HepG2 (cell line): ENCODE results near the gene ADIPOR1. TPM values are rescaled to one million over a fixed set of nuclear protein-coding genes. Genes with fewer than 3 reads are reported as not detected.

Source experiments
- ASH2L ChIP-seq: fragments of 300-600, 200-600 bp; sonication (generic); IDR thresholded peaks from 2 replicates; pipeline ENCODE4 v1.7.0; 2017; ENCODE audit warnings: low read depth, mild to moderate bottlenecking, moderate library complexity, mixed read lengths, low read length; ENCODE audit not compliant: insufficient read length
- CBX2 ChIP-seq, 2 experiments: fragments of 200-600 bp in 1 of 2; sonication (generic); formaldehyde crosslinking in 1 of 2; IDR thresholded peaks; 2 replicates each; pipeline versions ENCODE4 v1.7.0 to v1.8.1; 2018 to 2022; ENCODE audit warnings: low read depth in 2 of 2, low read length in 1 of 2, mild to moderate bottlenecking in 1 of 2, missing genetic modification reagents in 1 of 2
- CC2D1A ChIP-seq: sonication (generic); formaldehyde crosslinking; IDR thresholded peaks from 2 replicates; pipeline ENCODE4 v1.8.1; 2023; ENCODE audit warnings: mild to moderate bottlenecking, missing genetic modification reagents
- CENPX ChIP-seq: sonication (generic); formaldehyde crosslinking; IDR thresholded peaks from 2 replicates; pipeline ENCODE4 v1.9.0; 2021; ENCODE audit warnings: mild to moderate bottlenecking, missing genetic modification reagents, moderate library complexity
- HOXA3 ChIP-seq: sonication (generic); formaldehyde crosslinking; IDR thresholded peaks from 2 replicates; pipeline ENCODE4 v1.5.0; 2020; ENCODE audit warnings: missing genetic modification reagents
- KDM5B ChIP-seq: sonication (generic); formaldehyde crosslinking; IDR thresholded peaks from 2 replicates; pipeline ENCODE4 v1.4.0; 2020; ENCODE audit warnings: missing genetic modification reagents, mild to moderate bottlenecking, borderline replicate concordance
- MXI1 ChIP-seq: IDR thresholded peaks from 3 replicates; pipeline ENCODE4 v1.6.1; 2012; ENCODE audit warnings: low read depth, low read length, inconsistent platforms, borderline replicate concordance
- POGZ ChIP-seq: sonication (generic); formaldehyde crosslinking; IDR thresholded peaks from 2 replicates; pipeline ENCODE4 v1.4.0; 2020; ENCODE audit warnings: mild to moderate bottlenecking, missing genetic modification reagents
- POLR2G ChIP-seq: fragments of 200-400 bp; formaldehyde crosslinking; IDR thresholded peaks from 2 replicates; pipeline ENCODE4 v1.6.1; 2018; ENCODE audit warnings: mild to moderate bottlenecking, low read depth, low read length, moderate library complexity
- RBM39 ChIP-seq: fragments of 200-400 bp; formaldehyde crosslinking; IDR thresholded peaks from one replicate; pipeline ENCODE4 v1.6.1; 2018; ENCODE audit warnings: antibody characterized with exemption, mild to moderate bottlenecking, low read depth, low read length; ENCODE audit not compliant: poor library complexity, severe bottlenecking
- ZNF160 ChIP-seq: sonication (generic); formaldehyde crosslinking; IDR thresholded peaks from 2 replicates; pipeline ENCODE4 v1.8.0; 2022; ENCODE audit warnings: mild to moderate bottlenecking, inconsistent platforms, missing genetic modification reagents
- ZNF274 ChIP-seq: sonication (generic); formaldehyde crosslinking; IDR thresholded peaks from 2 replicates; pipeline ENCODE4 v1.5.1; 2020; ENCODE audit warnings: mild to moderate bottlenecking, missing genetic modification reagents
- ZZZ3 ChIP-seq: sonication (generic); formaldehyde crosslinking; IDR thresholded peaks from 2 replicates; pipeline ENCODE4 v1.4.0; 2020; ENCODE audit warnings: missing genetic modification reagents, mild to moderate bottlenecking, borderline replicate concordance
- polyA plus RNA-seq, 8 experiments: library from polyadenylated mRNA; depleted of rRNA in 3 of 8; stranded (reverse) in 7 of 8; unstranded in 1 of 8; fragments of >200 nt; fragmentation: Illumina TruSeq in 4 of 8; extraction: Trizol in 4 of 8; gene quantifications; 2 replicates each; pipeline versions ENCODE4 v1.2.1 to v1.2.3, GENCODE V29; 2011 to 2016; ENCODE audit warnings: low read depth in 4 of 8, missing spikeins in 1 of 8, mixed read lengths in 1 of 8; ENCODE audit not compliant: insufficient read depth in 1 of 8
- total RNA-seq, 5 experiments: library from RNA; depleted of rRNA; stranded (reverse); fragments of >200 nt; fragmentation: Illumina TruSeq; extraction: Trizol; gene quantifications; 2 replicates each; pipeline ENCODE4 v1.2.3, GENCODE V29; 2016; ENCODE audit warnings: low read depth in 1 of 5
- TF ChIP-seq, protein P1 (sequence below): sonication (generic); formaldehyde crosslinking; IDR thresholded peaks from 2 replicates; pipeline ENCODE4 v1.5.0; 2020; ENCODE audit warnings: mild to moderate bottlenecking, missing genetic modification reagents, borderline replicate concordance
- TF ChIP-seq, protein P2 (sequence below): sonication (generic); formaldehyde crosslinking; IDR thresholded peaks from 2 replicates; pipeline ENCODE4 v1.4.0; 2020; ENCODE audit warnings: missing genetic modification reagents

The ADIPOR1 gene
- total and polyA plus RNA-seq, 2 of the 13 experiments (the other 11 are each of a cell fraction or from before 2014, with no cell fraction given), result 60.0 to 141 TPM

DNA sequence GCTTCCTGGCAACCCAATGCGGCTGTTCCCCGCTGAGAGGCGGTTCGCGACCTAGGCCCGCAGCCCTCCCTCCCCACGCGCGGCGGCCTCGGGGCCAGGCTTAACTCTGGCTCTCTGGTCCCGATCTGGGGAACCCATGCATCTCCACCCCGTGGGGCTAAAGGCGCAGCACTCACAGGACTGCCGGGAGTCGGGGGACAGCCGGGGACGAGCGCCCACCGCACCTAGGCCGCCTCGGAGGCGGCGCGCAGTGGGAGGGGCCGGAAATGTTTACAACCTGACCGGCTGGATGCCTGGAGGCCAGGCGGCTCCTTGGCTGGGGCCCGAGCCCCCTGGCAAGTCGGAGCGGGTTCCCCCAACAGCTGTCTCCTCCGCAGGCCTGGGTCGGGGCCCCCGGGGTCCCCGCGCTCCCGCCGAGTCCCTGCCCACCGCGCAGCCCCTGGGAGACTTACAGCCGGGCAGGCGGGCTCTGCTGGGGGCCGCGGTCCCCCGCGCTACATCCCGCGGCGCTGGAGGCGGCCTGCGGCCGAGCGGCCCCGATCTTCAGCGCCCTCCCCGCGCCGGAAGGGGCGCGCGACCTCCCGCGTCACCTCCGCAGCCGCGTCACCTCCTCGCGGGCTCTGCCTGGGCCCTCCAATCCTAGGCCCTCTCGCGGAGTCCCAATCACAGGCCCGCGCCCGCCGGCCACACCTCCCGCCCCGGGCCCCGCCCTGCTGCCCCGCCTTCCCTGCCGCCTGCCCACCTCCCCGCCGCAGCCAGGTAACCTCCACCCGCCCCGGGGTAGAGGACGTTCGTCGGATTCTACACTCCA, at the start of gene ADIPOR1 (continued):
- TF ChIP-seq ASH2L (no peak), RBM39 (no peak), ZZZ3 (CRISPR knock-in tag) (no peak), MXI1 (peak; percentile 65; the same call in 1 of the 3 replicates), POGZ (CRISPR knock-in tag) (peak; percentile 15; the same call in 1 of the 2 replicates), CENPX (CRISPR knock-in tag) (no peak), CBX2 (IDR thresholded peaks at IDR 0.05; ENCODE audit: low read depth, low read length) (no peak), CBX2 (CRISPR knock-in tag; IDR thresholded peaks at IDR 0.05; ENCODE audit: low read depth) (no peak), ZNF274 (CRISPR knock-in tag) (no peak), ZNF160 (0 out of 2 replicates have a peak, but pooled peaks have one; percentile 20), POLR2G (peak; percentile 86), CC2D1A (CRISPR knock-in tag) (no peak), HOXA3 (CRISPR knock-in tag) (peak; percentile 82), KDM5B (CRISPR knock-in tag) (0 out of 2 replicates have a peak, but pooled peaks have one; percentile 34)
- TF ChIP-seq, protein P1, sequence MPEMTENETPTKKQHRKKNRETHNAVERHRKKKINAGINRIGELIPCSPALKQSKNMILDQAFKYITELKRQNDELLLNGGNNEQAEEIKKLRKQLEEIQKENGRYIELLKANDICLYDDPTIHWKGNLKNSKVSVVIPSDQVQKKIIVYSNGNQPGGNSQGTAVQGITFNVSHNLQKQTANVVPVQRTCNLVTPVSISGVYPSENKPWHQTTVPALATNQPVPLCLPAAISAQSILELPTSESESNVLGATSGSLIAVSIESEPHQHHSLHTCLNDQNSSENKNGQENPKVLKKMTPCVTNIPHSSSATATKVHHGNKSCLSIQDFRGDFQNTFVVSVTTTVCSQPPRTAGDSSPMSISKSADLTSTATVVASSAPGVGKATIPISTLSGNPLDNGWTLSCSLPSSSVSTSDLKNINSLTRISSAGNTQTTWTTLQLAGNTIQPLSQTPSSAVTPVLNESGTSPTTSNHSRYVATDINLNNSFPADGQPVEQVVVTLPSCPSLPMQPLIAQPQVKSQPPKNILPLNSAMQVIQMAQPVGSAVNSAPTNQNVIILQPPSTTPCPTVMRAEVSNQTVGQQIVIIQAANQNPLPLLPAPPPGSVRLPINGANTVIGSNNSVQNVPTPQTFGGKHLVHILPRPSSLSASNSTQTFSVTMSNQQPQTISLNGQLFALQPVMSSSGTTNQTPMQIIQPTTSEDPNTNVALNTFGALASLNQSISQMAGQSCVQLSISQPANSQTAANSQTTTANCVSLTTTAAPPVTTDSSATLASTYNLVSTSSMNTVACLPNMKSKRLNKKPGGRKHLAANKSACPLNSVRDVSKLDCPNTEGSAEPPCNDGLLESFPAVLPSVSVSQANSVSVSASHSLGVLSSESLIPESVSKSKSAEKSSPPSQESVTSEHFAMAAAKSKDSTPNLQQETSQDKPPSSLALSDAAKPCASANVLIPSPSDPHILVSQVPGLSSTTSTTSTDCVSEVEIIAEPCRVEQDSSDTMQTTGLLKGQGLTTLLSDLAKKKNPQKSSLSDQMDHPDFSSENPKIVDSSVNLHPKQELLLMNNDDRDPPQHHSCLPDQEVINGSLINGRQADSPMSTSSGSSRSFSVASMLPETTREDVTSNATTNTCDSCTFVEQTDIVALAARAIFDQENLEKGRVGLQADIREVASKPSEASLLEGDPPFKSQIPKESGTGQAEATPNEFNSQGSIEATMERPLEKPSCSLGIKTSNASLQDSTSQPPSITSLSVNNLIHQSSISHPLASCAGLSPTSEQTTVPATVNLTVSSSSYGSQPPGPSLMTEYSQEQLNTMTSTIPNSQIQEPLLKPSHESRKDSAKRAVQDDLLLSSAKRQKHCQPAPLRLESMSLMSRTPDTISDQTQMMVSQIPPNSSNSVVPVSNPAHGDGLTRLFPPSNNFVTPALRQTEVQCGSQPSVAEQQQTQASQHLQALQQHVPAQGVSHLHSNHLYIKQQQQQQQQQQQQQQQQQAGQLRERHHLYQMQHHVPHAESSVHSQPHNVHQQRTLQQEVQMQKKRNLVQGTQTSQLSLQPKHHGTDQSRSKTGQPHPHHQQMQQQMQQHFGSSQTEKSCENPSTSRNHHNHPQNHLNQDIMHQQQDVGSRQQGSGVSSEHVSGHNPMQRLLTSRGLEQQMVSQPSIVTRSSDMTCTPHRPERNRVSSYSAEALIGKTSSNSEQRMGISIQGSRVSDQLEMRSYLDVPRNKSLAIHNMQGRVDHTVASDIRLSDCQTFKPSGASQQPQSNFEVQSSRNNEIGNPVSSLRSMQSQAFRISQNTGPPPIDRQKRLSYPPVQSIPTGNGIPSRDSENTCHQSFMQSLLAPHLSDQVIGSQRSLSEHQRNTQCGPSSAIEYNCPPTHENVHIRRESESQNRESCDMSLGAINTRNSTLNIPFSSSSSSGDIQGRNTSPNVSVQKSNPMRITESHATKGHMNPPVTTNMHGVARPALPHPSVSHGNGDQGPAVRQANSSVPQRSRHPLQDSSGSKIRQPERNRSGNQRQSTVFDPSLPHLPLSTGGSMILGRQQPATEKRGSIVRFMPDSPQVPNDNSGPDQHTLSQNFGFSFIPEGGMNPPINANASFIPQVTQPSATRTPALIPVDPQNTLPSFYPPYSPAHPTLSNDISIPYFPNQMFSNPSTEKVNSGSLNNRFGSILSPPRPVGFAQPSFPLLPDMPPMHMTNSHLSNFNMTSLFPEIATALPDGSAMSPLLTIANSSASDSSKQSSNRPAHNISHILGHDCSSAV (CRISPR knock-in tag), result no peak
- TF ChIP-seq, protein P2, sequence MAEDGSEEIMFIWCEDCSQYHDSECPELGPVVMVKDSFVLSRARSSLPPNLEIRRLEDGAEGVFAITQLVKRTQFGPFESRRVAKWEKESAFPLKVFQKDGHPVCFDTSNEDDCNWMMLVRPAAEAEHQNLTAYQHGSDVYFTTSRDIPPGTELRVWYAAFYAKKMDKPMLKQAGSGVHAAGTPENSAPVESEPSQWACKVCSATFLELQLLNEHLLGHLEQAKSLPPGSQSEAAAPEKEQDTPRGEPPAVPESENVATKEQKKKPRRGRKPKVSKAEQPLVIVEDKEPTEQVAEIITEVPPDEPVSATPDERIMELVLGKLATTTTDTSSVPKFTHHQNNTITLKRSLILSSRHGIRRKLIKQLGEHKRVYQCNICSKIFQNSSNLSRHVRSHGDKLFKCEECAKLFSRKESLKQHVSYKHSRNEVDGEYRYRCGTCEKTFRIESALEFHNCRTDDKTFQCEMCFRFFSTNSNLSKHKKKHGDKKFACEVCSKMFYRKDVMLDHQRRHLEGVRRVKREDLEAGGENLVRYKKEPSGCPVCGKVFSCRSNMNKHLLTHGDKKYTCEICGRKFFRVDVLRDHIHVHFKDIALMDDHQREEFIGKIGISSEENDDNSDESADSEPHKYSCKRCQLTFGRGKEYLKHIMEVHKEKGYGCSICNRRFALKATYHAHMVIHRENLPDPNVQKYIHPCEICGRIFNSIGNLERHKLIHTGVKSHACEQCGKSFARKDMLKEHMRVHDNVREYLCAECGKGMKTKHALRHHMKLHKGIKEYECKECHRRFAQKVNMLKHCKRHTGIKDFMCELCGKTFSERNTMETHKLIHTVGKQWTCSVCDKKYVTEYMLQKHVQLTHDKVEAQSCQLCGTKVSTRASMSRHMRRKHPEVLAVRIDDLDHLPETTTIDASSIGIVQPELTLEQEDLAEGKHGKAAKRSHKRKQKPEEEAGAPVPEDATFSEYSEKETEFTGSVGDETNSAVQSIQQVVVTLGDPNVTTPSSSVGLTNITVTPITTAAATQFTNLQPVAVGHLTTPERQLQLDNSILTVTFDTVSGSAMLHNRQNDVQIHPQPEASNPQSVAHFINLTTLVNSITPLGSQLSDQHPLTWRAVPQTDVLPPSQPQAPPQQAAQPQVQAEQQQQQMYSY, result no peak
